GM19397 (cell line): ENCODE results near the gene ERMARD.

Experiments used
- ATAC-seq: cut with Tn5 transposase; IDR thresholded peaks from one replicate; pipeline ENCODE4 v1.9.1; 2021; ENCODE audit warnings: mild to moderate bottlenecking, moderate library complexity; ENCODE audit not compliant: unreplicated experiment

Gene ERMARD

DNA sequence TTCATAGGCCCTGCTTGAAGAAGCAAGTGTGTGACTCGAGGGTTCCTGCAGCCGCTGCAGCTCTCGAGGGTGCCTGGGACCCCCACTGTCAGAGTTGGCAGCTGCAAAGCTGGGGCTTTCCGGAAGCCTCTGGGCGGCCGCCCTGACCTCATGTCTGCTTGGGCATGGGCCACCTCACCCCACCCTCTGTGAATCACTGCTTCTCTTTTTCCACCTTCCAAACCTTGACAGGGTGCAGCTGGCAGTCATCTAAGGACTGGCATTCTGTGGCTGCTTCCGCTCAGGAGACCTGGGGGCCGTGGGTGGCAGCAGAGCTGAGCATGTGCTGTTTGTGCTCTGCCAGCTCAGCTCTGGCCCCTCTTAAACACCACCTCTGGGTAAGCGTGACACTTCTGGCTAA, 32.0 kb downstream of the ERMARD start:
- no peak for ATAC-seq

DNA sequence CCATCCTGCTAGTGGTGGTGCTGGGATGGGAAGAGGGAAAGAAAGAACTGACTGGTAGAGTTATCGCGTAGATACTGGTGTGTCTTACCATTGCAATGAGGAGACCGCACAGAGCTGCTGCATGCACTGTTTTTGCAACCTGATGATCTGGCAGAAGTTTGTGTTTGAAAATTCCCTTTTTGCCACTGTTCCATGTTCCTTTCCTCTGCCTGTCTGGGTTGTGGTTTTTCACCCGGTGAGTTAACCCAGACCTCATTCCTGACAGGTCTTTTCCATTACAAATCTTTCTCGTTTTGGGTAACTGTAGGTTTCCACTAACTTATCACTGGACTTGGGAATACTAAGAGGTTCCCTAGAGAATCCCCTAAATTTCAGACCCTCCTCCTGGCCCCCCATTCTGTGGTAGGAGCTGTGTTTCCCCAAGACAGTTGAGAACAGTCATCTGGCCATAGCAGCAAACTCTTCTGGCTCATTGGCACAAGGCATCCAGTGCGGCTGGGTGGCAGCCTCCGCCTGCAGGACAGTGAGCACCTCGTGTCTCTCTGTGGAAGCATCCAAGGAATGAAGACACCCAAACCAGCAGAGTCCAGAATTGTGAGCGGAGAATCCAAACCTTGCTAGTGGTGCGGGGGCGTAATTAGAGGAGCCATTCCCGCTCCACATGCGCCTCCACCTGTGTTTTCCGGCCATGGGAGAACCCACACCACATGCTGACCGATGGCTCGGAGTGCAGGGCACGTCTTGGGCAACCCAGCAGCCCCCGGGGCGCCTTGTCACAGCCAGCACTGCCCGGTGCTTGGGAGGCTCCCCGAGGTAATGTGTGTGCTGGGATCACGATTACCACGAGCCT, 32.8 kb downstream of the ERMARD start:
- no peak for ATAC-seq

DNA sequence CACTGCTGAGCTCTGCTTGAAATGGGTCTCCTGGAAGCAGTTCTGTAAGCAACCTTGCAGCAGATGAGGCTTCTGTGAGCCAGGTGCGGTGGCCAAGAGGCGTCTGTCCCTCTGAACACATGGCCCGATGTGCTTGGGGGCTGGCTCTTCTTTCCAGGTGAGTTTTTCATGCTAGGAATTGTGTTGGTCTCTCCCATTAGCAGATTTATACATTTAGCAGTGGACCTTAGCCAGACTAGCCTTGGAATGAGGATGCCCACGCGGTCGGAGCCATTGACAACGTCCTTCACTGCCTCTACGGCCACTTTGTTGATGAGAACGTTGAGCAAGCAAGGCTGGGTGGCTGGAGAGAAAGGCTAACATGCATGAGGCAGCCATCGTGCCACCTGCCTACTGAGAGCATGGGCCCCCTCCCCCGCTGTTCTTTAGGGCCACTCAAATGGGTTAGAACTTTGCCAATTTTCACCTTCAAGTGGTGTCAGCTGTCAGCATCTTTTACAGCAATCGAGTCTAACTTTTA, 33.5 kb downstream of the ERMARD start:
- no peak for ATAC-seq

DNA sequence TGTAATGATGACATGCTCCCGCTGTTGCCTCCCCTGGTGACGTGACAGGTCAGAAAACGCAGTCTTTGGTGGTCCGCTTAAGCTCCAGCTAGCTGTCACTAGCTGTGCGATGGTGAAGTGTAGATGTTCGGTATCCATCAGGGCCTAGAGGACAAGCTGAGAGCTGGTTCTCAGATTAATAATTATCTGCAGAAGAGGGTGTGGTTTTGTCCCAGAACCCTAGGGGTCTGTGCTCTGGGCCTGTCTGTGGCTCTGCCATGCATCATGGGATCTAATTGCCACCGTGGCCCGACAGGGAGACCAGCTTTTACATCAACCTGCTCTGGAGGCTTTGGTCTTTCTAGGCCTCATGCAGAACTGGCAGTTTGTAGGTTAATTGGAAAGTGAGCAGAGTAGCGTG, 34.1 kb downstream of the ERMARD start:
- no peak for ATAC-seq

DNA sequence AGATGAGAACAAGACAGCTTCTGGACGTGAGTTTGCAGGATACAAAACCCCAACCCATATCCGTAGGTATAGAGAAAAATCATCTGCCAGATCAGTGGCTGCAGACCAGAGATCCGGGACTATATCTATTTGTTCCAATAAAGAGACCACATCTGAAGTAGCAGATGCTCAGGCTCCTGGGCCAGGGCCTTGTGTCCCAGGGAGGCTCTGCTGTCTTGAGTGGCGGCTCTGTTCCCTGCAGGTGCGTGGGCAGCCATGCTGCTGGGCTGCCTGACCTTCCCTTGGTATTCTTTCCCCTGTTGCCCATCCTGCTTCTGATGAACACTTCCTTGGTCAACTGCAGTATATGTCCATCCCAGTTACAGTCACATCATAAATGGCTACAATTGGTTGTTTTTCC, 34.9 kb downstream of the ERMARD start:
- ATAC-seq, result no peak

DNA sequence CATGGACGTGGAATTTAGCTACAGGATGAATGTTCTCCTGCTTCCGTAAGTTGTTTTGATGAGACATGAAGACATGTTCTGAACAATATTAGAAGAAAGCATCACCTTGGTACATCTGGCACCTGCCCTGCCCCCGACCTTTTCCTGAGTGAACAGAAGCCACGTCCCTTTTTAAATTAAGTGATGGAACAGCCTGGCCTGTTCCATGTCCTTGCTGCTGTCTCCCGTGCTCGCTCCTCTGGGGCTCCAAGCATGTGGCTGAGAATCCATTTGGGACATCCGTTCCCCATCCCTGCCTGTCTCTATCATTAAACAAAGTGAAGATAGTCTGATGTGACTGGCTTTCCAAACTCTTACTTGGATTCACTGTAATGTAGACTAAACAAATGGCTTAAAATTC, 36.4 kb downstream of the ERMARD start:
- no peak for ATAC-seq

DNA sequence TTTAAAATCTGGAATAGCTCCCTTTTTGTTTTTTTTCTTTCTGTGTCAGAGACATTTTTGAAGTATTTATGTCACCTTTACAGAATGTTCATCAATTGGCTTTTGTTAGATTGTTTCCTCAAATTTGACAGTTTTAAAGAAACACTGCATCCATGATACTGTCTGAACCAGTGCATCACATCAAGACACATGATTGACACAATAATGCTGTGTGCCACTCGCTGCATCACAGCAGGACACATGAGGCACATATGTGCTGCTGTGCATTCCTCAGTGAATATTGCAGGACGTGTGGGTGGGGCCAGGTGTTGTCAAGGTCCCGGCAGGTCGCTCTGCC, 37.4 kb downstream of the ERMARD start:
- no peak for ATAC-seq

DNA sequence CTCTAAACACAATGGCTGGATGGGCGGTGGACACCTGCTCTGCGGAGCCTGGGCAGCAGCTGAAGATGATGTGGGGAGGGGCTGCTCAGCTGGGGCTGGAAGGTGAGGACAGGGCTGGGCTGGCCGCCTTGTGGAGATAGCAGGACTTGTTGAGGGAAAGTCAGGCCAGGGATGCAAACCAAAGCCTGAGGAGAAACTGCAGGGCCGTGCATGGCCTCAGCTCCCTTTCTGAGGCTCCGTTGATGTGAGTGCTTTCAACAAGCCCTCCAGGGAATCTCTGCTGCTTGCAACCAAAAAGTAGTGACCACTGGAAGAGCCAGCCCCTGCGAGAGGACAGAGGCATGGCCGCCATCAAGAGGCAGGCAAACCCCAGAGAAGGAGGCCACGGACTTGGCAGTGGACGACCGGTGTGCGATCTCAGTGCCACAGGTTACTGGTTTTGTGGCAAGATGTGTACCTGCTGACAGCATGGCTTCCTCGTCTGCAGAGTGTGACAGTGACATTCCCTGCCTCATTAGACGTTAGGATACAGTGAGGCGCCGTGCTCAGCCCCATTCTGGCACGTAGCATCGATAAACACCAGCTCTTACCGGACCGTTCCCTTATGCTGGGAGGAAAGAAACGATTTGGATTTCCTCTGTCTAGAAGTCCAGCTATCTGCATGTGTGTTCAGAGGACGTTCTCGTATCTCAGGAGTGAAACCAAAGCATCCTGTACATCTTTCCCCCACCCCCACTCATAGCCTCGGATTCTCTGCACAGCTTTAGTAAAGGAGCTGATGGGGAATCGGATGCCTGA, 37.9 kb downstream of the ERMARD start:
- ATAC-seq, result no peak

DNA sequence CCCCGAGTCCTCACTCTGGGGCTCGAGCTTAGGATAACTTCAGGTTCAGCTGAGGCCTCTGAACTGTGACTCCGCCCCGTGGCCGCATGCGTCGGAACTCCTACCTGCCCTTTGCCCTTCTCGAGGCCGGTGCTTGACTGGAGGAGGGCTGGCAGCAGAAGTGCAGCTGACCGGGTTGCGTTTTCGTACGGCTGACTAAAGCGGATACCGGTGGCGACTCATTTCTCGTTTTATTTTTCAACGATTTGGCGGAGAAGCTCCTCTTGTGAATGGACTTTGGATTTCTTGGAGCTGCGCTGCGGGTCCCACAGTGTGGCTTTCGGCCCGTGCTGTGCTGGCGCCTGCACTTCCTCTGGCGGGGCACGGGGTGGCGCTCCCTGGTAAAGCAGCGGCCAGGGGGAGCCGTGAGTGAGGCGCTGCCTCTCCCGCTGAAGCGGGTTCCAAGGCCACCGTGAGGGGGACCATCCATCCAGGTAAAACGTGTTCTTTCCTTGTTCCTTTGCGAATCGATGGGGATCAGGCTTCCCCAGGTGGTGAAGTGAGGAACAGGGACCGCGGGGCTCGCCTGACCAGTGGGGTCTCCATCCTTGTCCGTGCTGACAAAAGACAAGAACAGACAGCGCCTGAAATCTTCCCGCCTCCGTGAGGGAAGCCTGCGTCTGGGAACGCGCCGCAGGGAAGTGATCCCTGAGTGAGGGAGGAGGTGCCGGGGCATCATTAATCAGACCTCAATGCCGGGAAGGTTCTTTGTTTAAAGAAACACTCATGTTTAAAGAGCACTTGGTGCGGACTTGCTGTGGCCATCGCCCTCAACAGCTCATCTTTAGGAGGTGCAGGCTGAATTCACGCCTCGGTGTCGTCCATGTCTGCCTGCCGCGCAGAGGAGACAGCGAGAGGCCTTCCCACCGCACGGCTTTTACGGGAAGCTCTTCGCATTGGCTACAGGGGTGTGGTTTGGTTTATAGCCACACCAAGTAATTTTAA, 38.8 kb downstream of the ERMARD start:
- peak; percentile 92 for ATAC-seq

DNA sequence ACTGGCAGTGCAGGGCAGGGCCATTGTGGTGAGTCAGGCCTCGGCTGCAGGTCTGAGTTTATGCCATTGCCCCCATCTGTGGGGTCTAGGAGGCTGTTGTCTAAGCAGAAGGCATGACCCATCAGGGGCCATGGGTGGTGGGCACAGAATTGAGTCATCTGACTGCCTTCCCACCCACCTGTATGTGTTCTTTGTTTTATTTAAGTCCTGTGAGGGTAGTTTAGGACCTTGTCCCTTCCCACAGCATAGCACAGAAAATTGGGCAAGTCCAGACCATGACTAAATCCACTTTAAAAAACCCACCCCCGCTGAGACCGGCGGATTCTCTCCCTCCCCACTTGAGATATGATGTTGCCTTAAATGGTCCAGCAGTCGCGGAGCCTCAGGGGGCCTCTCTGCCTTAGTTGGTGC, 40.3 kb downstream of the ERMARD start:
- ATAC-seq, result no peak

DNA sequence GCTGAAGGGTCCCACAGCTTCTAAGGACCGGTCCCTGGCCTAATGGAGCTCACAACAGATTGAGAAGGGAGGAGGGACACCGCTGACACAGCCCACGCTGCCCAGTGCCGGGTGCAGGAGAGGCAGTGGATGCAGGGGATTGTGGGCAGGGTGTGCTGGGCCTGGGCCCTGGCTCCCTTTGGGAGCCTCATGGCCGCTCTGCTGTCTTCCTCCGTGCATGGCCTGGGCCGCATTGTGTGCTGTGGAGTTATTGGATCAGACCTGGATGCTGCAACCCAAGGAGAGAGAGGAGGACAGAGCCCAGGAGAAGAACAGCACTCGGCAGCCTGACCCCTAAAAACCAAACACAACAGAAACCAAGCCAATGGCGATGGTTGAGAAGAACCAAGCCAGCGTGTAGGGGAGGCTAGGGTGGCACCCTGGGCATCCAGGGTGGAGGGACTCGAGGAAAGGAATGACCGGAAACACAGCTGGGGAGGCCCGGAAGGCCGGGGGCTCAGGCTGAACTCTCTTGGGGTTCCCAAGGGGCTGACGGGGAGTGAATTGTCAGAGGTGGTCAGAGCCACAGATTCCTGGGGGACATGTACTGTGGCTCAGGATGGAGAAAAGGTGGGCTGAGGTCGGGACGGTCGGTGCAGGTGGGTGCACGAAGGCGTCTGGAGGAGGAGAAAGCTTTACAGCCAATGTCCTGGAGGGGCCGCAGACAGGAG, 41.0 kb downstream of the ERMARD start:
- no peak for ATAC-seq

DNA sequence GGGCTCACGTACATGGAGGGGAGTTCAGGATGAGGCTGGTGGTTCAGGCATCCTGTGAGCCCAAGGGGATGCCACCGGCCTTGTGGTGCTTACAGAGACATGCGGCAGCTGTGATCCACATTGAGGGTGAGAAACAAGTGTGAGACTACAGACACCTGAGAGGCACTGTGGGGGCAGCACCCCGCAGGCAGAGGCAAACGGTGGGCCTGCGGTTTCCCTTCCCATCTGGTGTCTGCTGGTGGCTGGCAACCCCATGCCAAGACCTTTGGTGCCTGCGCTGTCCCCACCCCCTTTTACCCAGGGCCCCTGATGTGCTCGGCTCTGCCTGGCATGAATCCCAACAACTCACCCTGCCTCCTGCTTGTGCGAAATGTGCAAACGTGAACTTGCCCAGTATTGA, 42.0 kb downstream of the ERMARD start:
- no peak for ATAC-seq

DNA sequence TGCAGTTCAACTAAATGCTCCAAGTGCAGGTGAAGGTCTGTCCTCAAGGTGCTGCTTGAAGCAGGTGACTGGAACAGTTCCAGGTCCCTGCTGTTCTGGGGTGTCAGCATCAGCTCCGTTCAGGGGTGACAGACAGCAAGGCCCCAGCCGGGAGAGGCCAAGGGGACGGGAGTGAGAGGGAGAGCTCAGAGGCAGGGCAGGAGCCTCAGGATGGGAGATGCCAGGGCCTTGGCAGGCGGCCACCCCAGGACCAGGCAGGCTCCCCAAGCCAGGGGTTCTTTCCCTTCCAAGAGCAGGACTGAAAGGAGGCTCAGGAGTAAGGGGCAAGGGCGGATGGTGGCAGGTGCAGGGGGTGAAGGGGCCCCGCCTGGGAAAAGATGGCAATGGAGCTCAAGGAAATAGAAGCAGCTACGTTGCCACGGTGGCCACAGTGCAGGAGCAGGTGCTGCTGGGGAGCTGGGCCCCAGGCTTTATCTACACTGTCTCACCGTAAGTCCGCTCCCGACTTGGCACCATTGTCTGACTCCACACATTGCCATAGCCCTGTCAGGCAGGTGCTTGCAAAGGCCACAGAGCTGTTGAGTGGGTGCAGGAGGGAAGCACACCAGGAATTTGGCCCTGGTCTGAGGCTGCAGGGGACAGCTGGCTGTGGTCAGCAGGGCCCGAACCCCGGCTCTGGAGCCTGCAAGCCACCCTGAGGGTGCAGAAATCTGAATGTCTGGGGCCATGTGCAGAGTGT, 43.1 kb downstream of the ERMARD start:
- no peak for ATAC-seq

DNA sequence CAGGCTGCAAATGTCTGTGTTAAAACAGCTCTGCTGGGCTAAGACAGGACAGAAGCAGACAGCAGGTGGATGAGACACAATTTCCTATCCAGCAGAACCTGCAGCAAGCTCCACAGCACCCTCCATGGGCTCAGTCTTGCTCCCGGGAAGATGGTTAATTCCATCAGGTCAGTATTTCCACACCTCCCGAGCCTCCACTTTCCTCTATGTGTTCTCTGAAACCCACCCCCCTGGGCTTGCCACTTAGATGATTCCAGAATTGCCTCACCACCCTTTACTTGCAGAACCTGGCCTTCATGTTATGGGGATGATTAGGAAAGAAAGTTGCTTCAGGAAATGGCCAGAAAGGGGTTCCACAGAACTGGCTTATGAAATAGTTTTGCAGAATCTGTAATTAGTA, 43.8 kb downstream of the ERMARD start:
- ATAC-seq, result no peak

DNA sequence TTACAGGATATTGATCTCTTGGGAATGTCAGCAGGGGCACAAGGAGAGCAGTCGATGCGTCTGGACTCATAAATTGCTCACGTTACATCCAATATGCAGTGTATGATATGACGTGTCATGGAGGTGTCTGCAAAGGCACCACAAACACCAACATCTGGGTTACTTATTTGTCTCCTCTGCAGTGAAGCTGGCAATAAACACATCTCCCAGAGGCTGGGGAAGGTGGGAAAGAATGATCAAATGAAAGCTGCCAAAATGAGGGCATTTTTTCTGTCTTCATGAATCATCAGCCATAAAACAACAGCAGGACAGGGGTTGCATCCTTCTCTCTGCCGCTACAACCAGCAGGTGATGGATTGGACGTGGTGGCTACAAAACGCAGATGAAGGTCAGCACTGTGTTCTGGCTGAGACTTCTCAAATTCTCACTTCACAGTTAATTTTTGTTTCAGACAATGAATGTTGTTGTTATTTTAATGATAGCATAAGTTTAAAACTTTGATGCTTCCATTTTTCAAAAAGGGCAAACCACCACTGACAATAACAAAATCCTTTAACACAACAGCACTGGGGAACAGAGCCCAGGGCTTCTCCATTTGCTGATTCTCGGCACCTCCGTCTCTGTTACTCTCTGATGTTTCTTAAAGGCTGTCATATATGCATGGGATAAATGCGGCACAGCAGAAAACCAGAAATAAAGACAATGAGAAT, 47.5 kb downstream of the ERMARD start:
- ATAC-seq, result no peak

DNA sequence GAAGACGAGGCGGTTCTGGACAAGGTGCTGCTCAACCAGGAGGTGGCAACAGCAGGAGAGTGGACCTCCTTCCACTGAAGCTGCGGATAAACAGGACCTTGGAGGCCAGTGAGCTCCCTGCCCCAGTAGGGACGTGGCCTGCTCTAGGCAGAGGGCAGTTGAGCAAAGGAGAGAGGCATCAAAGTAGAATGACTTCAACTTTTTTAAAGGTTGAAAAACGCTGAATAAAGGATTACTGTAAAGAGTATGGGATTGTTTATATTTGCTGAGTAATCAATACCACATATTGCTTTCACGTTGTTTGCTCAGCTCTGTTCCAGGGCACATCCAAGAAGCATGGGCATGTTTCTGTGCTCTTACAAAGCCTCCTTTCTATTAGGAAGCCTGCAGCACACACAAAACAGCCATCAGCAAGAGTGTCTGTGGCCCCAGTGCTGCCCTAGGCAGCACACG, 48.1 kb downstream of the ERMARD start:
- ATAC-seq, result no peak

DNA sequence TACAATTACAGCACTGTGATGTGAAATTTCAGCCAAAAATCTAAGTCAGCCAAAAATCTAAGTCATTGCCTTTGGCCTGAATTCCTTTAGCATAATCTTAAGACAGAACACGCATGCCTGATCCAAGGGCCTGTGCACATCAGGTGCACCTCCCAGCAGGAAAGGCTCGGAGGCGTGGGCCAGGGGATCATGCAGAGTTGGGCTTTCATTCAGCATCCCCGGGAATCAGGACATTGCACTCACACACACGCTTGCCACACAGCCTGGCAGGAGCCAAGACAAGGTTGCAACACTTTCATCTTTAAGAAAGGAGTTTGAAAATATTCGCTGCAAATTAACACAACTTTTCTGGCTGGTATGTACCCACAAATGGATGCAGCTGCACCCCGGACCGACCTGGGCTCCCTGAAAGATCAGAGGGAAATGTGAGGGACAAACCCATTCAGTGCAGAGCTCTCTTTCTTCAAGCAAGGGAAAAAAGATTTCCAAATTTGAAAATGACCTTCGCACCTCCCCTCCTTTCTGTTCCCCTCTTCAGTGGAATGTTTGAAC, 48.8 kb downstream of the ERMARD start:
- no peak for ATAC-seq

DNA sequence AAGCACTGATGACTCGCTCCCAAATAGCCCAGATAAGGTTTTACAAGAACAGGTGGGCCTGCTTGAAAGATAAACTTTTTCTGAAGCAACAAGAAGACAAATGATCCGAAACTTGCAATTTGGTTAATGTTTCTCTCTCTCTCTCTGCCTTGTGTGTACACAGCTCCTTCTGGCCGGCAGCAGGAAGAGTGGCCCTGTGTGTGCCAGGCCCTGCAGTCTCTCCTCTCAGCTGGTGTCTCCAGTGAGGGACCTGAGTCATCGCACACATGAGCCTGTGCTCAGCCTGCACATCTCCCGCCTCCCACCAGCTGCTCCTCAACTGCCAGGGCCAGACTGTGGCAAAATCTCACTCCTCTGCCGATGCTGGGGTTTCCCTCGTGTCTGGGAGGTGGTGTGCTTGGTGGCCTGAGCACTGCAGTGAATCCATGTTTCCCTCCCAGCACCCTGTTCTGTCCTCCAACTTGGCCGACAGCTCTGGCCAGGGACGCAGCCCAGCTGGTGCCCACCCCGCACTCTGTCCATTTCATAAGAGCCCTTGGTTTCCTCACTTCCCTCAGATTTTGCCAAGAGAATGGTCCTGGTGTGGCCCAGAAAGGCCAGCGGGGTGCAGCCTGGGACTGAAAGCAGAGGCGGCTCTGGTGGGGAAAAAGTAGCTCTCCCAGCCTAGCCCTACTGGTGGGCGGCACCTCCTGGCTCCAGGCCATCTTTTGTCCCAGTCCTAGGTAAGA, 49.4 kb downstream of the ERMARD start:
- ATAC-seq, result peak; percentile 42
